HCT116 (cell line): Measurements from ENCODE around the gene CYGB. TPM values are rescaled to one million over a fixed set of nuclear protein-coding genes. Genes with fewer than 3 reads are reported as not detected.

Experiments
- ATAC-seq: fragments of 200-7000 bp; cut with Tn5 transposase; 2 replicates; pipeline ENCODE4 v1.9.1; 2020; ENCODE audit warnings: mild to moderate bottlenecking, moderate library complexity
- BruUV-seq: library from RNA; stranded (reverse); fragments of 400-500 nt; replicated peaks from 2 replicates; lab custom pipeline; 2021; lab: Mats Ljungman, UMichigan
- CTCF ChIA-PET: fragments of 300-600 bp; sonication (Branson Sonifier 250); formaldehyde crosslinking; loops from one replicate; lab custom pipeline; 2021; ENCODE audit warnings: antibody characterized with exemption; lab: Charles Lee
- POLR2A ChIA-PET: fragments of 300-600, 350-600 bp; sonication (Branson Sonifier 250); formaldehyde crosslinking; loops from one replicate; lab custom pipeline; 2021; ENCODE audit warnings: antibody characterized with exemption; lab: Charles Lee
- RAD21 ChIA-PET, 2 experiments: fragments of 300-600 bp; sonication (Branson Sonifier 250); formaldehyde crosslinking; loops; one replicate each; lab custom pipeline; 2023; ENCODE audit warnings: low total read pairs in 2 of 2; ENCODE audit not compliant: uncharacterized antibody in 2 of 2, unreplicated experiment in 2 of 2, low non-redundant PET in 1 of 2; lab: Charles Lee
- DNase-seq: peaks from one replicate; pipeline ENCODE4 v3.0.0-alpha.2; 2010; ENCODE audit warnings: low read depth, low spot score
- H2AFZ ChIP-seq: fragments of 200-600 bp; shearing (Covaris generic), sonication (generic); 2 replicates; pipeline ENCODE4 v1.6.1; 2017; ENCODE audit warnings: low read depth, mixed run types, mixed read lengths, antibody characterized with exemption, low read length; ENCODE audit not compliant: poor library complexity, severe bottlenecking
- H3K27ac ChIP-seq: 2 replicates; pipeline ENCODE4 v1.5.1; 2012; ENCODE audit warnings: low read depth, low read length
- H3K27me3 ChIP-seq: fragments of 200-600 bp; sonication (generic); 2 replicates; pipeline ENCODE4 v1.6.1; 2016; ENCODE audit warnings: mixed run types, low read length, mixed read lengths; ENCODE audit not compliant: insufficient read depth
- H3K36me3 ChIP-seq, 2 experiments: fragments of 200-500 bp in 1 of 2; fragments of 200-600 bp in 1 of 2; sonication (Bioruptor generic) in 1 of 2; sonication (generic) in 1 of 2; 2 replicates each; pipeline versions ENCODE4 v1.5.1 to v1.6.1; 2014 to 2016; ENCODE audit warnings: low read length in 2 of 2, inconsistent platforms in 1 of 2, mixed read lengths in 1 of 2, mixed run types in 1 of 2; ENCODE audit not compliant: insufficient read depth in 2 of 2, control insufficient read depth in 1 of 2
- H3K4me1 ChIP-seq, 2 experiments: fragments of 200-600 bp in 1 of 2; sonication (generic) in 1 of 2; 2 replicates each; pipeline versions ENCODE4 v1.5.1 to v1.6.1; 2012 to 2017; ENCODE audit warnings: low read length in 2 of 2, inconsistent platforms in 1 of 2, mild to moderate bottlenecking in 1 of 2, mixed read lengths in 1 of 2, mixed run types in 1 of 2, moderate library complexity in 1 of 2; ENCODE audit not compliant: insufficient read depth in 2 of 2, control insufficient read depth in 1 of 2
- H3K4me2 ChIP-seq: fragments of 200-600 bp; sonication (generic); 2 replicates; pipeline ENCODE4 v1.6.1; 2017; ENCODE audit warnings: mixed run types, low read length, mixed read lengths
- H3K4me3 ChIP-seq, 2 experiments: fragments of 200-600 bp in 1 of 2; sonication (generic) in 1 of 2; replicated peaks in 1 of 2; 2 replicates each; pipeline ENCODE4 v1.5.1; 2011 to 2016; ENCODE audit warnings: low read length in 2 of 2, control low read depth in 1 of 2, low read depth in 1 of 2, mild to moderate bottlenecking in 1 of 2, mixed read lengths in 1 of 2, mixed run types in 1 of 2
- H3K79me2 ChIP-seq: fragments of 200-600 bp; sonication (generic); 2 replicates; pipeline ENCODE4 v1.6.1; 2017; ENCODE audit warnings: mild to moderate bottlenecking, mixed run types, low read length, moderate library complexity, mixed read lengths; ENCODE audit not compliant: insufficient read depth
- H3K9ac ChIP-seq: fragments of 200-600 bp; sonication (generic); 2 replicates; pipeline ENCODE4 v1.6.1; 2016; ENCODE audit warnings: low read length, mixed read lengths
- H3K9me2 ChIP-seq: fragments of 200-600 bp; sonication (generic), shearing (Covaris generic); 2 replicates; pipeline ENCODE4 v1.6.1; 2017; ENCODE audit warnings: mixed run types, mild to moderate bottlenecking, moderate library complexity; ENCODE audit not compliant: insufficient read depth
- H3K9me3 ChIP-seq, 2 experiments: fragments of 200-500 bp in 1 of 2; fragments of 200-600 bp in 1 of 2; sonication (Bioruptor generic) in 1 of 2; sonication (generic) in 1 of 2; 2 replicates each; pipeline ENCODE4 v1.6.1; 2014 to 2017; ENCODE audit warnings: low read length in 2 of 2, mixed read lengths in 2 of 2, inconsistent platforms in 1 of 2, low read depth in 1 of 2, mild to moderate bottlenecking in 1 of 2, mixed run types in 1 of 2, moderate library complexity in 1 of 2; ENCODE audit not compliant: control insufficient read depth in 1 of 2, insufficient read depth in 1 of 2
- H4K20me1 ChIP-seq: fragments of 200-600 bp; sonication (generic), shearing (Covaris generic); 2 replicates; pipeline ENCODE4 v1.6.1; 2017; ENCODE audit warnings: mixed run types, mild to moderate bottlenecking, moderate library complexity; ENCODE audit not compliant: insufficient read depth
- CBX3 ChIP-seq: IDR thresholded peaks from 2 replicates; pipeline ENCODE4 v1.6.1; 2012; ENCODE audit warnings: low read depth
- CEBPB ChIP-seq: IDR thresholded peaks from 2 replicates; pipeline ENCODE4 v1.6.1; 2012; ENCODE audit warnings: low read depth
- CTCF ChIP-seq, 3 experiments: fragments of 200-600 bp in 1 of 3; sonication (generic) in 1 of 3; IDR thresholded peaks in 2 of 3; conservative IDR thresholded peaks in 1 of 3; 2 replicates each; pipeline ENCODE4 v1.5.1; 2012 to 2017; ENCODE audit warnings: low read depth in 2 of 3, low read length in 2 of 3, antibody characterized with exemption in 1 of 3, borderline replicate concordance in 1 of 3, control low read depth in 1 of 3, mild to moderate bottlenecking in 1 of 3, mixed read lengths in 1 of 3, mixed run types in 1 of 3, moderate library complexity in 1 of 3; ENCODE audit not compliant: insufficient read depth in 1 of 3
- ELF1 ChIP-seq: IDR thresholded peaks from 2 replicates; pipeline ENCODE4 v1.6.1; 2012; ENCODE audit warnings: low read depth, borderline replicate concordance
- EZH2phosphoT487 ChIP-seq: fragments of 200-600 bp; IDR thresholded peaks from 2 replicates; pipeline ENCODE4 v1.6.1; 2018; ENCODE audit warnings: antibody characterized with exemption, borderline replicate concordance
- MAX ChIP-seq: IDR thresholded peaks from 2 replicates; pipeline ENCODE4 v1.6.1; 2012
- POLR2A ChIP-seq: IDR thresholded peaks from 2 replicates; pipeline ENCODE4 v1.7.0; 2011; ENCODE audit warnings: borderline replicate concordance; ENCODE audit not compliant: insufficient read depth, insufficient read length; ENCODE audit errors: extremely low read depth
- POLR2AphosphoS5 ChIP-seq: IDR thresholded peaks from 2 replicates; pipeline ENCODE4 v1.6.1; 2011; ENCODE audit warnings: mild to moderate bottlenecking, low read depth, low read length, moderate library complexity
- RAD21 ChIP-seq: IDR thresholded peaks from 2 replicates; pipeline ENCODE4 v1.6.1; 2012; ENCODE audit warnings: low read depth, mild to moderate bottlenecking
- REST ChIP-seq: IDR thresholded peaks from 2 replicates; pipeline ENCODE4 v1.6.1; 2012; ENCODE audit warnings: low read depth
- SIN3A ChIP-seq: IDR thresholded peaks from 2 replicates; pipeline ENCODE4 v1.6.1; 2012; ENCODE audit warnings: low read depth
- SP1 ChIP-seq: IDR thresholded peaks from 2 replicates; pipeline ENCODE4 v1.6.1; 2012; ENCODE audit warnings: low read depth
- TCF7L2 ChIP-seq: IDR thresholded peaks from 2 replicates; pipeline ENCODE4 v1.7.0; 2011; ENCODE audit warnings: borderline replicate concordance, inconsistent platforms; ENCODE audit not compliant: insufficient read depth, insufficient read length; ENCODE audit errors: extremely low read depth
- YY1 ChIP-seq: IDR thresholded peaks from 2 replicates; pipeline ENCODE4 v1.6.1; 2011; ENCODE audit warnings: low read length, low read depth, moderate library complexity, mild to moderate bottlenecking; ENCODE audit not compliant: insufficient replicate concordance; ENCODE audit errors: extremely low read depth
- ZNF274 ChIP-seq: fragments of 200-500 bp; sonication (Bioruptor generic); IDR thresholded peaks from 2 replicates; pipeline ENCODE4 v1.6.1; 2014; ENCODE audit warnings: mild to moderate bottlenecking, low read depth, low read length, inconsistent platforms
- intact Hi-C: fragments of 100-400 bp; cut with micrococcal nuclease; formaldehyde crosslinking; loops from 2 replicates; pipeline ENCODE4 v1.10.0; 2022
- total RNA-seq: library from RNA; stranded (reverse); gene quantifications from one replicate; pipeline ENCODE4 v1.2.1, GENCODE V29; 2021; ENCODE audit not compliant: unreplicated experiment
- TF ChIP-seq, protein P1 (sequence below): IDR thresholded peaks from 2 replicates; pipeline ENCODE4 v1.6.1; 2011; ENCODE audit warnings: mild to moderate bottlenecking, low read length, moderate library complexity; ENCODE audit not compliant: insufficient replicate concordance; ENCODE audit errors: extremely low read depth

The CYGB gene
- total RNA-seq, 1 experiment from 2014 or later = 0.66 TPM

DNA sequence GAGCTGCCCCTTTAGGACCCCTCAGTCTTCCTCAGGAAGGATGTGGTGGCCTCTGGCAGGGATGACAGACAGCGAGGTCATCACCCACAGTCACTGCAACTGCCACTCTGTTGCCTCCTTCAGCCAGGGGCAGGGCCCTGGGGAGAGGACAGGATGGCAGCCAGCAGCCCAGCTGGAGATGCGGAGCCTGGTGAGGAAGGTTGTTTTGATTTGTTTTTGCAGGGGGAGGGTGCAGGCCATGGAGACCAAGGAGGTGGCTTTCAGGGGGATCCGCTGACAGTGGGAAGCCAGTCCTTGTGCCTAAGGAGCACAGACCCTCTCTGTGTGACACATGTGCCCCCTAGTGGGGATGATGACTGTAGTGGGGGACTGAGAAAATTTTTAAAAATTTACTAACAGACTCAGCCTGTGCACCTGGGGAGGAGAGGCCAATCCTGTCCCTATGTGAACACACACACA, 9.7 kb upstream of the CYGB start:
- no TSS peak for BruUV-seq
- intact Hi-C loops = loop anchor here (1.0 to 2.0 kb wide), 2 partner anchors 24 to 82 kb away; no protein-coding TSS in a partner anchor
- Histone ChIP-seq H3K79me2 (no peaks in the 10 kb centered on the region), H3K27me3 (no peaks in the 10 kb centered on the region), H4K20me1 (no peaks in the 10 kb centered on the region), H2AFZ (no peak overlapping the region), H3K4me2 (peak overlapping the region; percentile 17; the same call in 1 of the 2 replicates), H3K9me2 (no peaks in the 10 kb centered on the region), H3K36me3 (no peaks in the 10 kb centered on the region), H3K27ac (no peak overlapping the region), H3K4me1 (peaks cover 0 to 13% of the 10 kb centered on the region in 2 experiments; a peak in 2 of 4 replicates), H3K4me3 (no peak overlapping the region), H3K9ac (no peak overlapping the region), H3K9me3 (no peaks in the 10 kb centered on the region)
- DNase-seq (no peak), ATAC-seq (peak; percentile 96)
- RAD21 ChIA-PET = interaction anchor here in 1 of 2 experiments (1.0 kb wide), 1 partner anchor 24 kb away, joined by 3 read pairs; no protein-coding TSS in a partner anchor
- POLR2A ChIA-PET = interaction anchor here (0.7 to 0.8 kb wide), 2 partner anchors 23 to 24 kb away, joined by 3 to 5 read pairs; no protein-coding TSS in a partner anchor
- CTCF ChIA-PET = interaction anchor here (0.6 to 2.7 kb wide), 6 partner anchors 8 to 139 kb away, joined by 3 to 22 read pairs (median 6); no protein-coding TSS in a partner anchor
- TF ChIP-seq POLR2AphosphoS5 (no peak), RAD21 (peak; percentile 92), POLR2A (no peak), TCF7L2 (no peak), YY1 (no peak), CBX3 (no peak), ELF1 (no peak), CTCF (IDR thresholded peaks at IDR 0.05 in 2 of 3, conservative IDR thresholded peaks at IDR 0.05 in 1 of 3; ENCODE audit: borderline replicate concordance in 1 of 3, insufficient read depth in 1 of 3, low read depth in 2 of 3, low read length in 2 of 3) (peak; percentile 80 to 92 (median 90)), SIN3A (no peak), MAX (no peak), EZH2phosphoT487 (no peak), SP1 (no peak), ZNF274 (no peak), REST (no peak), CEBPB (no peak)
- TF ChIP-seq, protein P1, sequence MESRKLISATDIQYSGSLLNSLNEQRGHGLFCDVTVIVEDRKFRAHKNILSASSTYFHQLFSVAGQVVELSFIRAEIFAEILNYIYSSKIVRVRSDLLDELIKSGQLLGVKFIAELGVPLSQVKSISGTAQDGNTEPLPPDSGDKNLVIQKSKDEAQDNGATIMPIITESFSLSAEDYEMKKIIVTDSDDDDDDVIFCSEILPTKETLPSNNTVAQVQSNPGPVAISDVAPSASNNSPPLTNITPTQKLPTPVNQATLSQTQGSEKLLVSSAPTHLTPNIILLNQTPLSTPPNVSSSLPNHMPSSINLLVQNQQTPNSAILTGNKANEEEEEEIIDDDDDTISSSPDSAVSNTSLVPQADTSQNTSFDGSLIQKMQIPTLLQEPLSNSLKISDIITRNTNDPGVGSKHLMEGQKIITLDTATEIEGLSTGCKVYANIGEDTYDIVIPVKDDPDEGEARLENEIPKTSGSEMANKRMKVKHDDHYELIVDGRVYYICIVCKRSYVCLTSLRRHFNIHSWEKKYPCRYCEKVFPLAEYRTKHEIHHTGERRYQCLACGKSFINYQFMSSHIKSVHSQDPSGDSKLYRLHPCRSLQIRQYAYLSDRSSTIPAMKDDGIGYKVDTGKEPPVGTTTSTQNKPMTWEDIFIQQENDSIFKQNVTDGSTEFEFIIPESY = no peak
